NCI-H2227 treated with DMSO at 0.1 percent for 48 hours (cell line): ENCODE data around the gene UBA7.

Experiments
- DNase-seq: peaks from one replicate; lab custom pipeline; 2025; lab: John Stamatoyannopoulos, UW

Gene UBA7

GRCh38 chr3:49805897-49806701, 7.7 kb downstream of the UBA7 start:
- no peak for DNase-seq

GRCh38 chr3:49805367-49805782, 8.4 kb downstream of the UBA7 start:
- DNase-seq = no peak

GRCh38 chr3:49804141-49805041, 9.4 kb downstream of the UBA7 start:
- DNase-seq = no peak

- peak; percentile 50 for DNase-seq
Observed at GRCh38 chr3:49803465-49804140, 10.2 kb downstream of the UBA7 start.

GRCh38 chr3:49802719-49803464, 10.9 kb downstream of the UBA7 start, which contains the start of gene INKA1:
Gene INKA1, plus strand, starts transcription at chr3:49803261. Its CDS starts 132 bp downstream, at chr3:49803393.
- peak; percentile 71 for DNase-seq

- DNase-seq = no peak
Observed at GRCh38 chr3:49801160-49801559, 12.6 kb downstream of the UBA7 start.

GRCh38 chr3:49799761-49800160, 14.0 kb downstream of the UBA7 start, which contains the start of gene CDHR4:
Gene CDHR4, minus strand, starts transcription at chr3:49799873. Its CDS starts 61 bp downstream, at chr3:49799812.
- no peak for DNase-seq

GRCh38 chr3:49799105-49799504, 14.6 kb downstream of the UBA7 start:
- DNase-seq = no peak

- no peak for DNase-seq
Observed at GRCh38 chr3:49794926-49795905, 18.5 kb downstream of the UBA7 start.

- no peak for DNase-seq
Observed at GRCh38 chr3:49794431-49794830, 19.3 kb downstream of the UBA7 start.

GRCh38 chr3:49793486-49794085, 20.2 kb downstream of the UBA7 start:
- no peak for DNase-seq

- no peak for DNase-seq
Observed at GRCh38 chr3:49792371-49793150, 21.2 kb downstream of the UBA7 start.

- no peak for DNase-seq
Observed at GRCh38 chr3:49791571-49791970, 22.2 kb downstream of the UBA7 start.

GRCh38 chr3:49790626-49791411, 22.9 kb downstream of the UBA7 start:
- DNase-seq = no peak

- DNase-seq = no peak
Observed at GRCh38 chr3:49788056-49788455, 25.7 kb downstream of the UBA7 start.

- DNase-seq = no peak
Observed at GRCh38 chr3:49787536-49787935, 26.2 kb downstream of the UBA7 start.

GRCh38 chr3:49787182-49787464, 26.6 kb downstream of the UBA7 start:
- DNase-seq = no peak
